SK-N-MC (cell line): ENCODE results near the gene RAD23A.
"Not testable (repeated sequence)": the region's sequence is repeated elsewhere in the genome, so short reads cannot be mapped to it uniquely, and the experiment has no call there.

Experiments
- DNase-seq: peaks from one replicate; pipeline ENCODE4 v3.0.0-alpha.2; 2011; ENCODE audit warnings: low read depth, low spot score
- H3K27ac ChIP-seq: fragments of 200-600 bp; sonication (generic); 2 replicates; pipeline ENCODE4 v1.5.1; 2016; ENCODE audit warnings: mixed run types
- H3K36me3 ChIP-seq: fragments of 200-600 bp; sonication (generic); 2 replicates; pipeline ENCODE4 v1.6.1; 2017; ENCODE audit warnings: antibody characterized with exemption, low read length, mixed read lengths; ENCODE audit not compliant: insufficient read depth
- H3K4me3 ChIP-seq: fragments of 200-600 bp; sonication (generic); 2 replicates; pipeline ENCODE4 v1.5.1; 2016
- H3K9ac ChIP-seq: fragments of 200-600 bp; sonication (generic); 2 replicates; pipeline ENCODE4 v1.8.0; 2017; ENCODE audit warnings: mixed run types, mixed read lengths; ENCODE audit not compliant: insufficient read length
- H3K9me3 ChIP-seq: fragments of 200-600 bp; sonication (generic); 2 replicates; pipeline ENCODE4 v1.6.1; 2017; ENCODE audit warnings: low read depth, mild to moderate bottlenecking, antibody characterized with exemption, low read length, moderate library complexity, mixed read lengths
- EZH2 ChIP-seq: fragments of 200-600 bp; sonication (generic); IDR thresholded peaks from one replicate; pipeline ENCODE4 v1.6.1; 2017; ENCODE audit warnings: antibody characterized with exemption
- FOXP2 ChIP-seq: optimal IDR thresholded peaks from 2 replicates; pipeline ENCODE3; 2011; ENCODE audit warnings: mild to moderate bottlenecking, moderate library complexity; ENCODE audit not compliant: insufficient read depth; ENCODE audit errors: extremely low read length, control extremely low read depth
- POLR2AphosphoS5 ChIP-seq: IDR thresholded peaks from 2 replicates; pipeline ENCODE4 v1.6.1; 2012; ENCODE audit warnings: mild to moderate bottlenecking, low read depth, low read length, borderline replicate concordance

The RAD23A gene

DNA sequence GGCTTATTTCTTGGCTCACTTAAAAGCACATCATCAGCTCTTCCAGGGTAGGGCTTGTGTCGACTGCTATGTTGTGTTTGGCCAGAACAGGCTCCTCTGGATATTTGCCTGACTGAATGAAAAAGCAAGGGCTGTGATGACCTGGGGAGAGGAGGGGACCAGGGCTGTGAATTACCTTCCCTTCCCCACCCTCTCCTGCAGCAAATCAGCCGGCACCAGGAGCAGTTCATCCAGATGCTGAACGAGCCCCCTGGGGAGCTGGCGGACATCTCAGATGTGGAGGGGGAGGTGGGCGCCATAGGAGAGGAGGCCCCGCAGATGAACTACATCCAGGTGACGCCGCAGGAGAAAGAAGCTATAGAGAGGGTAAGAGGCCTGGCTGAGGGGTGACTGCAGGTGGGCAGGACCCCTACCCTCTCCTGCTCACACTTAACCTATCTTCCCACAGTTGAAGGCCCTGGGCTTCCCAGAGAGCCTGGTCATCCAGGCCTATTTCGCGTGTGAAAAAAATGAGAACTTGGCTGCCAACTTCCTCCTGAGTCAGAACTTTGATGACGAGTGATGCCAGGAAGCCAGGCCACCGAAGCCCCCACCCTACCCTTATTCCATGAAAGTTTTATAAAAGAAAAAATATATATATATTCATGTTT lies 7.0 kb downstream of the RAD23A start:
- Histone ChIP-seq H3K27ac (peak overlapping the region; percentile 50; the same call in 1 of the 2 replicates), H3K9me3 (no peaks in the 10 kb centered on the region), H3K4me3 (no peak overlapping the region), H3K36me3 (peaks cover 70% of the 10 kb centered on the region), H3K9ac (no peak overlapping the region)
- no peak for DNase-seq
- TF ChIP-seq POLR2AphosphoS5 (no peak), FOXP2 (no peak), EZH2 (no peak)

DNA sequence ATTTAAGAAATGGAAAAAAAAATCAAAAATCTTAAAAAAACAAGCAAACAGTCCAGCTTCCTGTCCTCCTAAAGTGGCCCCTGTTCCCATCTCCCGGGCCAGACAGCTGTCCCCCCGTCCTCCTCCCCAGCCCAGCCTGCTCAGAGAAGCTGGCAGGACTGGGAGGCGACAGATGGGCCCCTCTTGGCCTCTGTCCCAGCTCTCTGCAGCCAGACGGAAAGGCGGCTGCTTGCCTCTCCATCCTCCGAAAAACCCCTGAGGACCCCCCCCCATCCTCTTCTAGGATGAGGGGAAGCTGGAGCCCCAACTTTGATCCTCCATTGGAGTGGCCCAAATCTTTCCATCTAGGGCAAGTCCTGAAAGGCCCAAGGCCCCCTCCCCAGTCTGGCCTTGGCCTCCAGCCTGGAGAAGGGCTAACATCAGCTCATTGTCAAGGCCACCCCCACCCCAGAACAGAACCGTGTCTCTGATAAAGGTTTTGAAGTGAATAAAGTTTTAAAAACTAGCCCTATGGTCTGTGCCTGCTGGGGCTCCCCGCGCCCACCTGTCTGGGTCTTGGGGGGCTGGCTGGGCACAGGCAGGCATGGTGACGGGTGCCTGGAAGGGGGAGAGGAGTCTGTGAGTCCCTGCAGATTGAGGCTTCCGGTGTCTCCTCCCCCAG lies 7.6 kb downstream of the RAD23A start:
- no peak for TF ChIP-seq FOXP2
- no peak for TF ChIP-seq EZH2
- TF ChIP-seq POLR2AphosphoS5: peak; percentile 6; the same call in 1 of the 2 replicates
- H3K9ac ChIP-seq: no peak overlapping the region
- no peak for DNase-seq
- H3K36me3 ChIP-seq: peaks cover 63% of the 10 kb centered on the region
- peak overlapping the region; percentile 56 for H3K27ac ChIP-seq
- H3K9me3 ChIP-seq: no peaks in the 10 kb centered on the region
- no peak overlapping the region for H3K4me3 ChIP-seq

DNA sequence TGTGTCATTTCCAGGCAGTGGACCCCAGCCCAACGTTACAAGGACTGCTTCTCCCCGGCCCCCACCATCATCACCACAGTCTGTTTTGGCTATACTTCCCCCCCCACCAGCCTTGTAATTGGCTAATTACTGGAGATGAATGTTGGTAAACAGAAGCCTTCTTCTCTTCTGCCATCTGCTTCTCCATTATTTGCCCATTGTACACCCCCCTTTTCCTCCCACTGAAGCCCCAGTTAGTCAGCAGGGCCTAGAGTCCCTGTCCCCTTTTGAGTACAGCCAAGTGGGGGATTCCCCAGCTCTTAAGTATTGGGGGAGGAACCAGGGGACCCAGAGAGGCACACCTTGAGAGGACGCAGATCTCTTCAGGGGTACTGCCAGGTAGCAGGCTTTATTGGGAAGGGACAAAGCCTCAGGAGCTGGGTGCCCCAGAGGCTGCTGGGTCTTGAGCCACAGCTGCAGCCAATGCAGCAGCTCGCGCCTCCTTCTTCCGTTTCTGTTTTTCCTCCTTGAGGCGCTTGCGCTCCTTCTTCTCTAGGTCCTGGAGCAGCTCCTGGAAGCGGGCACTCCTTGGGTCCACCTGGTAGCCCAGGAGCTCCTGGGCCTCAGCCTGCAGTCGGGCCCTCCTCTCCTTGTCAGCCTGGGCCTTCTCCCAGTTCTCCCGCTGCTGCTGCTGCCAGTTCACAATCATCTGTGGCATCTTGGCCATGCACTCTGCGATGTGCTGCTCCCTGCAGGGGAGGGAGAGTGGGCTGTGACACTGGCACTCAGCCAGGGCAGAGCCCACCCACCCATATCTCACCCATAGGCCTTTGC lies 8.3 kb downstream of the RAD23A start:
- H3K27ac ChIP-seq: no peak overlapping the region
- DNase-seq: no peak
- TF ChIP-seq POLR2AphosphoS5 (no peak; the same call in none of the 2 replicates), EZH2 (no peak), FOXP2 (no peak)
- H3K9ac ChIP-seq: no peak overlapping the region
- H3K4me3 ChIP-seq: no peak overlapping the region
- H3K9me3 ChIP-seq: no peaks in the 10 kb centered on the region
- H3K36me3 ChIP-seq: peaks cover 56% of the 10 kb centered on the region

DNA sequence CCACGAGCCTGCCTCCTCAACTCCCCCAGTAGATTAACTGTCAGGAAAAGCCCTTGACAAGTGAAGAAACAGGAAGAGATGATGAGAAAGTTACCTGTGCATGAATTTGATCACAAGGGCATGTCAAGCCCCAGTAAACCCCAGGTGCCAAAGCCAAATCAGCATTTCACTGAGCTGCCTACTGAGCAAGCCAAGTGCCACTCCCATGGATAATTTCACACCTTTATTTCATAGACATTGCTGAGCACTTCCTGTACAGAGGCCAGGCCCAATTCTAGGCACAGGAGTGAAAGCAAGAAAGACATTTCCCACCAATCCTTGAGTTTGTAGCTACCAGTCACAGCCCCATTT lies 8.9 kb downstream of the RAD23A start:
- DNase-seq: no peak
- Histone ChIP-seq H3K27ac (peak overlapping the region; percentile 54), H3K36me3 (peaks cover 50% of the 10 kb centered on the region), H3K9me3 (no peaks in the 10 kb centered on the region), H3K9ac (no peak overlapping the region), H3K4me3 (no peak overlapping the region)
- TF ChIP-seq POLR2AphosphoS5 (no peak), FOXP2 (no peak), EZH2 (no peak)

DNA sequence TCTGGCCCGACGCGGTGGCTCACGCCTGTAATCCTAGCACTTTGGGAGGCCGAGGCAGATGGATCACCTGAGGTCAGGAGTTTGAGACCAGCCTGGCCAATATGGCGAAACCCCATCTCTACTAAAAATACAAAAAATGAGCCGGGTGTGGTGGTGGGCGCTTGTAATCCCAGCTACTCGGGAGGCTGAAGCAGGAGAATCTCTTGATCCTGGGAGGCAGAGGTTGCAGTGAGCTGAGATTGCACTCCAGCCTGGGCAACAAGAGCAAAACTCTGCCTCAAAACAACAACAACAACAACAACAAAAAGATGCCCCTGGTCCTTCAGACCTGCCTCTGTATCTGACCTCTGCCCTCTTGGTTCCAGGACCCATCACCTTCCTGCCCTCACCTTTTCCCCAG lies 9.9 kb downstream of the RAD23A start:
- H3K4me3 ChIP-seq: peak overlapping the region; percentile 91
- 0 out of 2 replicates have a peak overlapping the region, but pooled peaks have one; percentile 95 for H3K27ac ChIP-seq
- not testable (repeated sequence) for H3K9ac ChIP-seq

GRCh38 chr19:12955996-12956395 lies 10.3 kb downstream of the RAD23A start:
- TF ChIP-seq EZH2 (no peak), POLR2AphosphoS5 (no peak), FOXP2 (no peak)
- H3K36me3 ChIP-seq: peaks cover 36% of the 10 kb centered on the region

More for the DNA sequence above, 9.9 kb downstream of the RAD23A start:
- DNase-seq, H3K9me3 ChIP-seq: not testable (repeated sequence)
- H3K36me3 ChIP-seq: peaks cover 40% of the 10 kb centered on the region

GRCh38 chr19:12956446-12957388 lies 11.1 kb downstream of the RAD23A start, which contains the start of gene GADD45GIP1:
Gene GADD45GIP1 (minus strand): TSS chr19:12957223. CDS start chr19:12957212, 11 bp downstream.
- H3K27ac ChIP-seq: peak within 1 kb of the TSS; percentile 95
- no peaks in the 10 kb centered on the region for H3K9me3 ChIP-seq
- H3K9ac ChIP-seq: peak within 1 kb of the TSS; percentile 89
- peaks cover 31% of the 10 kb centered on the region for H3K36me3 ChIP-seq
- peak within 1 kb of the TSS; percentile 91 for H3K4me3 ChIP-seq
- TF ChIP-seq FOXP2 (peak; percentile 73), POLR2AphosphoS5 (peak; percentile 93), EZH2 (no peak)
- DNase-seq: no peak

More at GRCh38 chr19:12955996-12956395, 10.3 kb downstream of the RAD23A start:
- peak overlapping the region; percentile 91 for H3K4me3 ChIP-seq
- H3K9ac ChIP-seq: peak overlapping the region; percentile 89
- DNase-seq: no peak
- peak overlapping the region; percentile 95; the same call in 1 of the 2 replicates for H3K27ac ChIP-seq
- H3K9me3 ChIP-seq: no peaks in the 10 kb centered on the region

DNA sequence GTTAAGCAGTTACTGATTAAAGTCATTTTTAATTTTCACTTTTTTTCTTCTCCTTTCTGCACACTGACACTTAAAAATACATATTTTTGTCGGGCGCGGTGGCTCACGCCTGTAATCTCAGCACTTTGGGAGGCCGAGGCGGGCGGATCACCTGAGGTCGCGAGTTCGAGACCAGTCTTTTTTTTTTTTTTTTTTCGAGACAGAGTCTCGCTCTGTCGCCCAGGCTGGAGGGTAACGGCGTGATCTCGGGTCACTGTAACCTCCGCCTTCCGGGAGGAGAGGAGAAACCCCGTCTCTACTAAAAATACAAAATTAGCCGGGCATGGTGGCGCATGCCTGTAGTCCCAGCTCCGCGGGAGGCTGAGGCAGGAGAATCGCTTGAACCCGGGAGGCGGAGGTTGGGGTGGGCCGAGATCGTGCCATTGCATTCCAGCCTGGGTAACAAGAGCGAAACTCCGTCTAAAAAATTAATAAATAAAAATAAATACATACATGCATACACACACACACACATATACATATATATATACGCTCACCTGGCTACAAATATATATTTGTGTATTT lies 11.8 kb downstream of the RAD23A start:
- Histone ChIP-seq H3K36me3 (peaks cover 25% of the 10 kb centered on the region), H3K4me3 (peak overlapping the region; percentile 91), H3K9ac (peak overlapping the region; percentile 89), H3K27ac (peak overlapping the region; percentile 95)
- not testable (repeated sequence) for H3K9me3 ChIP-seq, DNase-seq
